SJSA1 (cell line): Measurements from ENCODE around the gene CASP7. TPM values are rescaled to one million over a fixed set of nuclear protein-coding genes. Genes with fewer than 3 reads are reported as not detected.

Source experiments
- DNase-seq, 2 experiments: peaks; one replicate each; pipeline ENCODE4 v3.0.0-alpha.2; 2015 to 2020; ENCODE audit warnings: low spot score in 2 of 2, low read depth in 1 of 2
- H3K27ac ChIP-seq: fragments of 250-450 bp; sonication (Bioruptor Pico); 2 replicates; pipeline ENCODE4 v1.5.1; 2020; ENCODE audit warnings: mild to moderate bottlenecking, moderate library complexity
- H3K27me3 ChIP-seq: fragments of 250-450 bp; sonication (Bioruptor Pico); replicated peaks from 2 replicates; pipeline ENCODE4 v1.5.1; 2020; ENCODE audit warnings: mild to moderate bottlenecking, moderate library complexity
- H3K36me3 ChIP-seq: fragments of 250-450 bp; sonication (Bioruptor Pico); 2 replicates; pipeline ENCODE4 v1.5.1; 2020; ENCODE audit warnings: mild to moderate bottlenecking
- H3K4me1 ChIP-seq: fragments of 250-450 bp; sonication (Bioruptor Pico); replicated peaks from 2 replicates; pipeline ENCODE4 v1.6.1; 2021; ENCODE audit warnings: mild to moderate bottlenecking
- H3K4me3 ChIP-seq: fragments of 250-450 bp; sonication (Bioruptor Pico); 2 replicates; pipeline ENCODE4 v1.5.1; 2020; ENCODE audit warnings: mild to moderate bottlenecking
- H3K9me3 ChIP-seq: fragments of 250-450 bp; sonication (Bioruptor Pico); replicated peaks from 2 replicates; pipeline ENCODE4 v1.5.1; 2020; ENCODE audit warnings: mild to moderate bottlenecking
- total RNA-seq: library from RNA; depleted of rRNA; stranded (reverse); fragments of >200 nt; shearing (Covaris generic); gene quantifications from 2 replicates; pipeline ENCODE4 v1.2.3, GENCODE V29; 2014

Gene CASP7
- total RNA-seq, 1 experiment from 2014 or later: 78.5 TPM

- peak in 1 of 2 experiments; percentile 52 for DNase-seq
- Histone ChIP-seq H3K9me3 (no peaks in the 10 kb centered on the region), H3K4me1 (peaks cover 11% of the 10 kb centered on the region), H3K27me3 (no peaks in the 10 kb centered on the region), H3K4me3 (no peak overlapping the region), H3K27ac (no peak overlapping the region), H3K36me3 (no peaks in the 10 kb centered on the region; the same call in 1 of the 2 replicates)
Observed at GRCh38 chr10:113736576-113736975, 56.9 kb downstream of the CASP7 start.

GRCh38 chr10:113739031-113739430, 59.3 kb downstream of the CASP7 start:
- Histone ChIP-seq H3K27ac (no peak overlapping the region), H3K4me1 (peaks cover 11% of the 10 kb centered on the region), H3K36me3 (no peaks in the 10 kb centered on the region), H3K9me3 (no peaks in the 10 kb centered on the region), H3K4me3 (no peak overlapping the region), H3K27me3 (no peaks in the 10 kb centered on the region)
- DNase-seq: no peak

- H3K9me3 ChIP-seq: no peaks in the 10 kb centered on the region
- peaks cover 11% of the 10 kb centered on the region for H3K4me1 ChIP-seq
- no peak overlapping the region for H3K27ac ChIP-seq
- H3K36me3 ChIP-seq: no peaks in the 10 kb centered on the region
- H3K27me3 ChIP-seq: no peaks in the 10 kb centered on the region
- H3K4me3 ChIP-seq: no peak overlapping the region
- DNase-seq: no peak
Observed at GRCh38 chr10:113739577-113739976, 59.9 kb downstream of the CASP7 start.

- H3K4me1 ChIP-seq: peaks cover 9% of the 10 kb centered on the region
- H3K4me3 ChIP-seq: no peak overlapping the region
- no peaks in the 10 kb centered on the region for H3K27me3 ChIP-seq
- H3K9me3 ChIP-seq: no peaks in the 10 kb centered on the region
- H3K36me3 ChIP-seq: no peaks in the 10 kb centered on the region
- no peak overlapping the region for H3K27ac ChIP-seq
- DNase-seq: no peak
Observed at GRCh38 chr10:113740850-113741249, 61.1 kb downstream of the CASP7 start.

GRCh38 chr10:113742466-113742865, 62.8 kb downstream of the CASP7 start:
- Histone ChIP-seq H3K4me1 (peaks cover 8% of the 10 kb centered on the region), H3K9me3 (no peaks in the 10 kb centered on the region), H3K36me3 (no peaks in the 10 kb centered on the region), H3K27ac (no peak overlapping the region), H3K27me3 (no peaks in the 10 kb centered on the region), H3K4me3 (no peak overlapping the region)
- DNase-seq: no peak

GRCh38 chr10:113743594-113743993, 63.9 kb downstream of the CASP7 start:
- Histone ChIP-seq H3K4me3 (no peak overlapping the region), H3K9me3 (no peaks in the 10 kb centered on the region), H3K27ac (no peak overlapping the region), H3K36me3 (no peaks in the 10 kb centered on the region), H3K27me3 (no peaks in the 10 kb centered on the region), H3K4me1 (peaks cover 8% of the 10 kb centered on the region)
- no peak for DNase-seq

GRCh38 chr10:113745374-113745773, 65.7 kb downstream of the CASP7 start:
- H3K36me3 ChIP-seq: no peaks in the 10 kb centered on the region
- H3K4me1 ChIP-seq: peaks cover 8% of the 10 kb centered on the region
- H3K27ac ChIP-seq: no peak overlapping the region
- H3K27me3 ChIP-seq: no peaks in the 10 kb centered on the region
- no peak for DNase-seq
- no peak overlapping the region for H3K4me3 ChIP-seq
- H3K9me3 ChIP-seq: no peaks in the 10 kb centered on the region

GRCh38 chr10:113746217-113746957, 66.7 kb downstream of the CASP7 start:
- peaks cover 8% of the 10 kb centered on the region for H3K4me1 ChIP-seq
- H3K27ac ChIP-seq: no peak overlapping the region
- H3K4me3 ChIP-seq: no peak overlapping the region
- no peaks in the 10 kb centered on the region for H3K36me3 ChIP-seq
- DNase-seq: no peak
- no peaks in the 10 kb centered on the region for H3K9me3 ChIP-seq
- H3K27me3 ChIP-seq: no peaks in the 10 kb centered on the region

GRCh38 chr10:113751181-113751732, 71.5 kb downstream of the CASP7 start, which contains the start of gene PLEKHS1:
PLEKHS1 (plus strand) TSS chr10:113751682; CDS start chr10:113755278, 3,596 bp downstream.
- no peak within 1 kb of the TSS for H3K27ac ChIP-seq
- no peaks in the 10 kb centered on the region for H3K9me3 ChIP-seq
- H3K27me3 ChIP-seq: no peaks in the 10 kb centered on the region
- no peak within 1 kb of the TSS for H3K4me3 ChIP-seq
- H3K4me1 ChIP-seq: peaks cover 5% of the 10 kb centered on the region
- no peaks in the 10 kb centered on the region for H3K36me3 ChIP-seq
- peak in 1 of 2 experiments; percentile 26 for DNase-seq

- H3K9me3 ChIP-seq: no peaks in the 10 kb centered on the region
- no peaks in the 10 kb centered on the region for H3K4me1 ChIP-seq
- no peak overlapping the region for H3K27ac ChIP-seq
- H3K27me3 ChIP-seq: no peaks in the 10 kb centered on the region; the same call in 1 of the 2 replicates
- H3K4me3 ChIP-seq: no peak overlapping the region
- H3K36me3 ChIP-seq: no peaks in the 10 kb centered on the region
- no peak for DNase-seq
Observed at GRCh38 chr10:113752553-113752952, 72.8 kb downstream of the CASP7 start.

- H3K27me3 ChIP-seq: no peaks in the 10 kb centered on the region; the same call in 1 of the 2 replicates
- no peaks in the 10 kb centered on the region for H3K4me1 ChIP-seq
- no peak overlapping the region for H3K27ac ChIP-seq
- no peaks in the 10 kb centered on the region for H3K36me3 ChIP-seq
- no peak overlapping the region for H3K4me3 ChIP-seq
- DNase-seq: no peak
- H3K9me3 ChIP-seq: no peaks in the 10 kb centered on the region
Observed at GRCh38 chr10:113753020-113753692, 73.4 kb downstream of the CASP7 start.

- no peak for DNase-seq
- H3K27ac ChIP-seq: no peak overlapping the region
- no peaks in the 10 kb centered on the region for H3K4me1 ChIP-seq
- no peaks in the 10 kb centered on the region for H3K9me3 ChIP-seq
- H3K4me3 ChIP-seq: no peak overlapping the region
- H3K36me3 ChIP-seq: no peaks in the 10 kb centered on the region
- no peaks in the 10 kb centered on the region; the same call in 1 of the 2 replicates for H3K27me3 ChIP-seq
Observed at GRCh38 chr10:113754125-113754524, 74.4 kb downstream of the CASP7 start.

- no peaks in the 10 kb centered on the region for H3K36me3 ChIP-seq
- H3K9me3 ChIP-seq: no peaks in the 10 kb centered on the region
- DNase-seq: no peak
- H3K4me1 ChIP-seq: no peaks in the 10 kb centered on the region
- no peak overlapping the region for H3K27ac ChIP-seq
- no peak overlapping the region for H3K4me3 ChIP-seq
- no peaks in the 10 kb centered on the region; the same call in 1 of the 2 replicates for H3K27me3 ChIP-seq
Observed at GRCh38 chr10:113754768-113755167, 75.1 kb downstream of the CASP7 start.

GRCh38 chr10:113756940-113757543, 77.3 kb downstream of the CASP7 start:
- Histone ChIP-seq H3K4me3 (no peak overlapping the region), H3K36me3 (no peaks in the 10 kb centered on the region), H3K4me1 (no peaks in the 10 kb centered on the region), H3K27ac (no peak overlapping the region), H3K9me3 (no peaks in the 10 kb centered on the region), H3K27me3 (no peaks in the 10 kb centered on the region; the same call in 1 of the 2 replicates)
- no peak for DNase-seq
